Neuronal stem cell (in vitro differentiated cells): ENCODE data around the gene ZNF202.

ENCODE experiments used
- DNase-seq: peaks from one replicate; pipeline ENCODE4 v3.0.0-alpha.2; 2013; ENCODE audit warnings: low spot score
- H2AFZ ChIP-seq: one replicate; pipeline ENCODE4 v1.6.1; 2013; ENCODE audit warnings: mild to moderate bottlenecking, low read length, inconsistent platforms
- H2AK5ac ChIP-seq: 2 replicates; pipeline ENCODE4 v1.6.1; 2013; ENCODE audit warnings: low read depth, mild to moderate bottlenecking, inconsistent platforms, low read length, moderate library complexity, mixed read lengths
- H2BK120ac ChIP-seq: 2 replicates; pipeline ENCODE4 v1.6.1; 2013; ENCODE audit warnings: low read depth, mild to moderate bottlenecking, inconsistent platforms, low read length, moderate library complexity, mixed read lengths
- H2BK12ac ChIP-seq: one replicate; pipeline ENCODE4 v1.6.1; 2013; ENCODE audit warnings: low read length, inconsistent platforms
- H2BK15ac ChIP-seq: 2 replicates; pipeline ENCODE4 v1.6.1; 2013; ENCODE audit warnings: mild to moderate bottlenecking, low read length, inconsistent platforms, mixed read lengths
- H2BK5ac ChIP-seq: one replicate; pipeline ENCODE4 v1.6.1; 2013; ENCODE audit warnings: inconsistent platforms, mild to moderate bottlenecking, low read length, moderate library complexity
- H3K14ac ChIP-seq: one replicate; pipeline ENCODE4 v1.6.1; 2013; ENCODE audit warnings: low read length, inconsistent platforms
- H3K18ac ChIP-seq: 2 replicates; pipeline ENCODE4 v1.6.1; 2013; ENCODE audit warnings: low read length, inconsistent platforms
- H3K23ac ChIP-seq: 2 replicates; pipeline ENCODE4 v1.6.1; 2013; ENCODE audit warnings: low read depth, mild to moderate bottlenecking, mixed read lengths, low read length, inconsistent platforms; ENCODE audit not compliant: poor library complexity
- H3K27ac ChIP-seq: replicated peaks from 3 replicates; pipeline ENCODE4 v1.5.1; 2013; ENCODE audit warnings: low read length, inconsistent platforms
- H3K27me3 ChIP-seq, 3 experiments: 2 replicates each; pipeline ENCODE4 v1.6.1; 2013; ENCODE audit warnings: low read length in 3 of 3, mild to moderate bottlenecking in 2 of 3, inconsistent platforms in 1 of 3, low read depth in 1 of 3, mixed read lengths in 1 of 3, moderate library complexity in 1 of 3; ENCODE audit not compliant: control insufficient read depth in 3 of 3, insufficient read depth in 3 of 3
- H3K36me3 ChIP-seq, 2 donors: replicated peaks in 1 of 2; 2 replicates each; pipeline ENCODE4 v1.6.1; 2013; ENCODE audit warnings: low read length in 2 of 2; ENCODE audit not compliant: control insufficient read depth in 2 of 2, insufficient read depth in 2 of 2
- H3K4ac ChIP-seq: 2 replicates; pipeline ENCODE4 v1.6.1; 2013; ENCODE audit warnings: inconsistent platforms, mild to moderate bottlenecking, low read length, moderate library complexity
- H3K4me1 ChIP-seq, 2 donors: 1 replicate in 1 of 2; 2 replicates in 1 of 2; pipeline ENCODE4 v1.6.1; 2013; ENCODE audit warnings: low read length in 2 of 2, low read depth in 1 of 2; ENCODE audit not compliant: control insufficient read depth in 2 of 2, insufficient read depth in 1 of 2
- H3K4me2 ChIP-seq: one replicate; pipeline ENCODE4 v1.6.1; 2013; ENCODE audit warnings: mild to moderate bottlenecking, low read length, inconsistent platforms; ENCODE audit not compliant: insufficient read depth, poor library complexity, severe bottlenecking
- H3K4me3 ChIP-seq, 2 donors: 2 replicates each; pipeline ENCODE4 v1.5.1; 2013; ENCODE audit warnings: low read length in 2 of 2, mild to moderate bottlenecking in 2 of 2, inconsistent platforms in 1 of 2, moderate library complexity in 1 of 2
- H3K79me1 ChIP-seq: one replicate; pipeline ENCODE4 v1.6.1; 2013; ENCODE audit warnings: low read depth, mild to moderate bottlenecking, inconsistent platforms, low read length, moderate library complexity
- H3K9ac ChIP-seq: one replicate; pipeline ENCODE4 v1.6.1; 2013; ENCODE audit warnings: mild to moderate bottlenecking, low read depth, low read length, inconsistent platforms; ENCODE audit not compliant: poor library complexity
- H3K9me3 ChIP-seq, 2 donors: replicated peaks in 1 of 2; 2 replicates each; pipeline versions ENCODE3 to v1.6.1; 2013; ENCODE audit warnings: low read length in 2 of 2, mild to moderate bottlenecking in 2 of 2, inconsistent platforms in 1 of 2, low read depth in 1 of 2, mixed read lengths in 1 of 2, moderate library complexity in 1 of 2; ENCODE audit not compliant: control insufficient read depth in 2 of 2, insufficient read depth in 1 of 2
- H4K8ac ChIP-seq: one replicate; pipeline ENCODE4 v1.6.1; 2013; ENCODE audit warnings: low read depth, mild to moderate bottlenecking, inconsistent platforms, low read length, moderate library complexity
- H4K91ac ChIP-seq: one replicate; pipeline ENCODE4 v1.6.1; 2013; ENCODE audit warnings: low read length, low read depth, mild to moderate bottlenecking, inconsistent platforms; ENCODE audit not compliant: poor library complexity
- WGBS, 2 donors: extraction: QIAGEN DNeasy Blood & Tissue Kit; methylation state at CpG; one replicate each; pipeline ENCODE4 v1.1.7; 2013; ENCODE audit warnings: missing lambda C conversion rate in 2 of 2, mixed read lengths in 1 of 2; ENCODE audit not compliant: insufficient read length in 2 of 2, insufficient replicate concordance in 1 of 2; ENCODE audit errors: extremely low coverage in 2 of 2; 5-methylcytosine and 5-hydroxymethylcytosine counted together

The ZNF202 gene

GRCh38 chr11:123770712-123771111 lies 29.3 kb upstream of the ZNF202 start:
- H3K23ac ChIP-seq = no peak overlapping the region
- no peaks in the 10 kb centered on the region for H3K9me3 ChIP-seq

GRCh38 chr11:123765601-123766000 lies 24.1 kb upstream of the ZNF202 start:
- DNase-seq = no peak
- Histone ChIP-seq H4K8ac (no peak overlapping the region), H4K91ac (no peak overlapping the region), H3K14ac (no peak overlapping the region), H2BK15ac (no peak overlapping the region), H3K23ac (no peak overlapping the region), H3K27me3 (no peaks in the 10 kb centered on the region), H2AK5ac (no peak overlapping the region), H2BK120ac (no peak overlapping the region), H3K9ac (no peak overlapping the region), H2AFZ (no peak overlapping the region), H3K18ac (no peak overlapping the region), H3K27ac (no peak overlapping the region), H3K9me3 (peaks cover 0 to 1% of the 10 kb centered on the region in 2 donors), H3K4me3 (no peak overlapping the region), H3K79me1 (no peaks in the 10 kb centered on the region), H2BK12ac (no peak overlapping the region), H3K4ac (no peak overlapping the region), H3K4me1 (no peaks in the 10 kb centered on the region), H2BK5ac (no peak overlapping the region), H3K4me2 (no peak overlapping the region), H3K36me3 (no peaks in the 10 kb centered on the region)
- WGBS, 2 donors = no CpG with 5 or more reads among the region's 1 CpG

More at GRCh38 chr11:123770712-123771111, 29.3 kb upstream of the ZNF202 start:
- Histone ChIP-seq H2BK120ac (no peak overlapping the region), H4K8ac (no peak overlapping the region), H3K27ac (no peak overlapping the region), H3K4me1 (no peaks in the 10 kb centered on the region), H2AK5ac (no peak overlapping the region), H3K27me3 (no peaks in the 10 kb centered on the region), H3K4me2 (no peak overlapping the region), H3K18ac (no peak overlapping the region), H3K79me1 (no peaks in the 10 kb centered on the region), H2BK15ac (no peak overlapping the region), H3K14ac (no peak overlapping the region), H3K9ac (no peak overlapping the region), H3K4me3 (no peak overlapping the region), H2BK5ac (no peak overlapping the region), H3K4ac (no peak overlapping the region), H3K36me3 (no peaks in the 10 kb centered on the region), H2BK12ac (no peak overlapping the region), H2AFZ (no peak overlapping the region), H4K91ac (no peak overlapping the region)
- no peak for DNase-seq

- Histone ChIP-seq H3K36me3 (no peaks in the 10 kb centered on the region), H3K18ac (no peak overlapping the region), H3K27ac (no peak overlapping the region), H3K27me3 (no peaks in the 10 kb centered on the region), H3K4me1 (no peaks in the 10 kb centered on the region), H3K14ac (no peak overlapping the region), H2AFZ (no peak overlapping the region), H4K91ac (no peak overlapping the region), H2BK15ac (no peak overlapping the region), H3K4me3 (no peak overlapping the region), H2BK5ac (no peak overlapping the region), H3K9me3 (peaks cover 0 to 1% of the 10 kb centered on the region in 2 donors), H3K23ac (no peak overlapping the region), H2BK12ac (no peak overlapping the region), H2AK5ac (no peak overlapping the region), H4K8ac (no peak overlapping the region), H3K4ac (no peak overlapping the region), H3K9ac (no peak overlapping the region), H2BK120ac (no peak overlapping the region), H3K79me1 (no peaks in the 10 kb centered on the region), H3K4me2 (no peak overlapping the region)
- DNase-seq = no peak
These were observed 21.0 kb upstream of the ZNF202 start for GRCh38 chr11:123762422-123762821.

GRCh38 chr11:123760894-123761293 lies 19.4 kb upstream of the ZNF202 start:
- Histone ChIP-seq H3K79me1 (no peaks in the 10 kb centered on the region), H3K18ac (no peak overlapping the region), H3K4me1 (no peaks in the 10 kb centered on the region), H3K9me3 (peaks cover 0 to 1% of the 10 kb centered on the region in 2 donors), H2BK12ac (no peak overlapping the region), H3K9ac (no peak overlapping the region), H4K8ac (no peak overlapping the region), H3K4me3 (no peak overlapping the region), H3K4ac (no peak overlapping the region), H3K4me2 (no peak overlapping the region), H2BK120ac (no peak overlapping the region), H2AFZ (no peak overlapping the region), H2AK5ac (no peak overlapping the region), H2BK5ac (no peak overlapping the region), H2BK15ac (no peak overlapping the region), H3K23ac (no peak overlapping the region), H3K27me3 (peaks cover 0 to 3% (median 0%) of the 10 kb centered on the region in 3 experiments), H3K36me3 (no peaks in the 10 kb centered on the region), H3K27ac (no peak overlapping the region), H4K91ac (no peak overlapping the region), H3K14ac (no peak overlapping the region)
- no CpG with 5 or more reads among the region's 1 CpG for WGBS, 2 donors
- DNase-seq = no peak
